HG03432 (cell line): ENCODE results near the gene OR2AT4.
"Not testable (repeated sequence)": the region's sequence is repeated elsewhere in the genome, so short reads cannot be mapped to it uniquely, and the experiment has no call there.

ENCODE experiments used
- ATAC-seq: cut with Tn5 transposase; IDR thresholded peaks from one replicate; pipeline ENCODE4 v1.9.1; 2021; ENCODE audit warnings: mild to moderate bottlenecking, moderate library complexity; ENCODE audit not compliant: unreplicated experiment

Gene OR2AT4

DNA sequence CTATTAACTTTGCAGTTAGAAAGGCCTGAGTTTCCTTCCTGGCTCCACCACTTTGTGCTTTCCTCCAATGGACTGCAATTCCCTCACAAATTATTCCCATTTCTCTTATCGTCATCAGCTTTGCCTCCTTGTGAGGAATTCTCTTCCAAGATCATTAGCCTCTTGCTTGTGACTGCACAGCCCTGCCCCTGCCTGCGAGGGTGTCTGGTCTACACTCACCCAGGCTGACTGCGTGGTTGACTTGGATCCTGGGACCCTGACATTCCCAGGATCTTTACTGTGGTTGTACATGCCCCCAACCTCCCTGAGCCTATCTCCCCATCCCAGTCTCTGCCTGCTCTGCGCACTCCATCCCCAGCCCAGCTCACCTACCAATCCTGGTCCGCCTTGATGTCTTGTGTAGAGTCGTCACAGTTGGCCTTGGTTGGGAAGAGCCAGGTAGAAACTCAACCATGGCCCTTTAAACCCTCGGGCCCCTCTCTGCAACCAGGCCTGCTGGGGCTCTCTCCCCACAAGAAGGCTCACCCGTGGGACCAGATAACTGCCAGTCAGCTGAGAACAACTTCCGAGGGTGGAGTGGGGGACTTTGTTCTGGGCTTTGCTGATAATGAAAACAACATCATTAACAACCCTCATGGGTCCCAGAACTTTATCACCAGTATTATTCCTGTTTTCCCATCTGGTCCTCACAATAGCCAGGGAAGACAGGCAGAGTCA lies at the start of gene OR2AT4:
Gene OR2AT4, minus strand, starts transcription at position 421 of the 717 bp plus-strand sequence.
- no peak for ATAC-seq

DNA sequence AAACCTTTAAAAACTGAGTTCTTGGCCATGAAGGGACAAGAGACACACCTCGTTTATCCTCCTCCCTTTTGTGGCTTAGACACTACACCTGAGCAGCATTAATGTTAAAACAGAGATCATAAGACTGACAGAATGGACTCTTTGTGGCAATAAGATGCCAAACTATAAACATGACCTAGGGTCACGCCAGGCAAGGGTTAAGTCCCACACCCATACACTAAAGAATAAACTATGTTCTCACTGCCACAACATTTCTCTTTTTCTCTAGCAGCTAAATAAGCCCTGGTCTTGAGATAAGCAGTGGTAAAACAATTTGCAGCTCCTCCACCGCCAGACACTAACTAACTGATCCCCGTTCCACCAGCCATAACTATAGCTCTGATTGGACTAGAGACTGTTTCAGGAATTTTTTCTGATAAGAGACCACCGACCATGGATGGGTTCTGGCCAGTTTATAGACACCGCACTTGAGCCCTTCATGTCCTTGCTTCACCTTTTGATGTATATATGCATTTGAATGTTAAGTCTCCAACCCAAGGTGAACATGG lies 49.4 kb upstream of the OR2AT4 start:
- ATAC-seq, result no peak

DNA sequence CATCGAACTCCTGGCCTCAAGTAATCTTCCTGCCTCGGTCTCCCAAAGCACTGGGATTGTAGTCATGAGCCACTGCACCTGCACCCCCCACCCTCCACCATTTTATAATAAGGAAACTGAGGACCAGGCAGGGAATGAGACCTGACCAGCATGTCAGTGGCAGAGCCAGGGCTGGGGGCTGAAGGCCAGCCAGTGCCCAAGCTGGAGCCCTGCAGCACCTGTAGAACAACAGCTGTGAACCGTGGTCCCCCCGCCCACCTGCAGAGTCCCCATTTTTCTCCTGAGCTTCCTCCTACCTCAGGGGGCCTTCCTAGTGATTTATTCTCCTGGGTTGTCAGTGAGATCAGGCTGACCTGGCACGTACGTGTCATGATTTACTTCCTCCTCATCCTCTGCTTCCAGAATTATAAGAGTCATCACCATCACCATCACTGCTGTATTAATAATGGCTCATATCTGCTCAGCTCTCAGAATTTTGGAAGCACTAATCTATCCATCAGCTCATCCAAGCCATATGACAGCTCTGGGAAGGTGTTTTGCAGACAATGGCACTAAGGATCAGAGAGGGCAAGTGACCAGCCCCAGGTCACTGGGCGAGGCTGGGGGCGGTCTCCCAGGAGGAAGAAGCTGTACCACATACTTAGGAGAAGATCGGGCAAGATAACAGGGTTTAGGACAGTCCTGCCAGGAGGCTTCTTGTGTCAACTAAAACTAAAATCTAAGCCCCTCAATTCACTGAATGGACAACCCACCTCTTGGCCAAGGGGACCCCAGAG lies 48.7 kb upstream of the OR2AT4 start:
- ATAC-seq, result no peak

DNA sequence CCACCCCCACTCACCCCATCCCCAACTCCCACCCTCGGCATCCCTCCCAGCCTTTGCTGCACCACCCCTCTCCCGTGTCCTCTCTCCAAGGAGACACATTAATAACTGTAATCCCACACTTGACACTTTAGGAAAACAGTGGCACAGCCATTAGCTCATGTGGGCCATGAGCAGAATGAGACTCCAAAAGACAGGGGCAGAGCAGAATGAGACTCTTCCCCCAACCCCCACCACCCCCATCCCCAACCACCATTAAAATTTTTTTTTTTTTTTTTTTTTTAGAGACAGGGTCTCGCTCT lies 48.0 kb upstream of the OR2AT4 start:
- no peak for ATAC-seq

DNA sequence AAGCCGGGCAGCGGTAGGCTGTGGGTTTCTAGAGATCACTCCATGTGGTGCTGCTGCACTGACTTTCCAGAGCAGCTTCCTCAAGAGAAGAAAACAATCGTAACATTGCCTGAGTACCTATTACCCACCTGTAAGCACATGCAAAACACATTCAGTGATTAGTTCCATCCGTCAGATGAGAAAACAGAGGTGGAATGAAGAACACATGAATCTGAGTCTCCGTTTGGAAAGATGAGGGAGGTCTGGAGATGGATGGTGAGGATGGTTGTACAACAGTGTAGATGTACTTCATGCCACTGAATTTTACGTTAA lies 46.7 kb upstream of the OR2AT4 start:
- ATAC-seq, result no peak

DNA sequence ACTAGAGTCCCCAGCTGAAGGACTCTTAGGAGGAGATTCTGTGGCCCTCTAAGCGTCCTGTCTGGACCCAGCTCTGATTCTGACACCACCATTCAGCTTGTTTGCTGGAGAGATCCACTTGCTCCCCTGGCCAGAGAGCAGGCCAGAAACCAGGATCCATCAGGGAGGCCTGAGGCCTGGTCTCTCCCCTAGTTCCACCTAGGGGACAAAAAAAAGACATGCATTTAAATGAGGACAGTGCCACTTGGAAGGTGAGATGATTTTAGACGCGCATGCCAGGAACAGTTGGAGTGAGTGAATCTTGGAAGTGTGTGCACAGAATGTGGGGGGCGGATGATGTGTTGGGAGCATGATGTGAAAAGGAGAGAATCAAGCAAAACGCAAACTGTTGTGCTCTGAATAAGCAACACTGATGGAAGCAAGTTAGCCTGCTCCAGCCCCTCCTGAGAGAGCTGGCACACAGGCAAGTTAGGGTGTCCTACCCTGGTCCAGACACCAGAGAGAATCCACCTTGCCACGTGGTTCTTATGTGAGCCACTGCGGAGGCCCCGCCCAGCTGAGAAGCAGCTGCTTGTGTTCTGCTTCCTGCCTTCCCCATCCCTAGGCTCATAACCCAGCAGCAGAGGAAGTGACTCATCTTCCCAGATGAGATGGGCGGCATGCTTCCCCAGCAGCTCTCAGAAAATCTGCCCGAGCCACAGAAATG lies 46.2 kb upstream of the OR2AT4 start:
- peak; percentile 81 for ATAC-seq

DNA sequence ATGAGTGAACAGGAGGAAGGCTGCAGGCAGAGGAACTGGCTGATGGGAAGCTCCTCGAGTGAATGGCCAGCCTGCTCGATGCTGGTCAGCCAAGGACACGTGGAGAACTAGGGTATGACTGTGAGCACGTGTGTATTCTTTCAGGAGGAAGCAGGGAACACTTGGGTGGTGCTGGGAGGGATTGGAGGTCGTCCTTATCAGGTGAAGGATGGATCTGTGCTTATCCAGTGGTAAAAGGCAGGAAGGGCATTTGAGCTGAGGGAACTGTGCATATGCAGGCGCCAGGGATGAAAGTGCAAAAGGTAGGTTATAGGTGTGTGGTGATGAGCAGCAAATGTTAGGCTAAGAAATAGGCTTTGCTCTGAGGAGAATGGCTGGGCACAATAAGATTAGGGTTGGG lies 44.5 kb upstream of the OR2AT4 start:
- no peak for ATAC-seq

DNA sequence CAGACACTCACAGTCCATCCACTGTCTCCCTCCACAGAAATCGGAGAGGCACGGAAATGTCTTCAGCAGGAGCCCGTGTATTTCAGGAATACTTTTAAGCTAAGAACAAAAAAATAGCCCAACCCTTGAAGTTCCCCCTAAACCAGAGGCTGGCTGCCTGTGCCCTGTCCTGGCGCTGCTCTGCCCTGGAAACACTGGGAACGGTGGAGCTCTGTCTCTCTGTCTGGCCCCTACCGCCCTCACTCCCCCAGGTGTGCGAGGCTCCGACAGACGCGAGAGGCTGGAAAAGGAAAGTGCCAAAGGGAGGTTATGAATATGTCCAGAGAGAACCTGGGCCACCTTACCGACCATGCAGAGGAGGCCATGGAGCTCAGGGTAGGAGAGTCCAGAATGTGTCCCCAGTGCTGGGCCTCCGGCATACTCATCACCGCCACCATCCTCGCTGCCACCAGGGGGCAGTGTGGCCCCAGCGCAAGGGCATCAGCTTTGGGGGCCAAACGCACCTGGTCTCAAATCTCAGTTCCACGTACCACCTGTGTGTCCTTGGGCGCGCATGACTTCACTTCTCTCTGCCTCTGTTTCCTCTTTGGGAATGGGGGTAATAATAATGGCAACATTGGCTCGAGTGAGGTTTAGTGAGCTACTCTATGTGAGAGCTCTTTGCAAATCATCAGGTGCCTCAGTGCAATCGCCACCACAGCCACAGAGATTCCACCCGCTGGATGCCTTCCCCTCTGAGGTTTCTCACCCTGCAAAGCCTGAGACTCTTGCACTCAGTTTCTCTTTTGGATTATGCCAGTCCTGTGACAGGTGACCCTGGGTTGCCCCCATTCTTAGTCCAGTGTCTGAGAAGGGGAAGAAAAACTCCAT lies 43.8 kb upstream of the OR2AT4 start:
- ATAC-seq, result no peak

DNA sequence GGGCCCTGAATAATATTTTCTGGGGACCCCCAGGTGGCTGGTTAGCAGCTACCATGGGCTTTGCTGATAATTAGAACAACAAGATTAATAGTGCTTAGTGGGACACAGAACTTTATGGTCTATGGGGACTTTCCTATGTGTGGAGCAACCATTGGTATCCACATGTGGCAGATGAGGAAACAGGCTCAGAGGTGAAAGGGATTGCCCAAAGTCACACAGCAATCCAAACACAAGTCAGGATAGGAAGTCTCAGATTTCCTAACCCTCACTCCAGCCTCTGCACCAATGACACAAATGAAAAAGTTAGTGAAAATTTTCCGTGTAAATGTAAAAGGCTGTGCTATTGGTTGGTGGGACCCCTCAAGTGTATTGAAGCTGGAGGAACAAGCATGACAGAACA lies 39.0 kb upstream of the OR2AT4 start:
- ATAC-seq, result no peak

DNA sequence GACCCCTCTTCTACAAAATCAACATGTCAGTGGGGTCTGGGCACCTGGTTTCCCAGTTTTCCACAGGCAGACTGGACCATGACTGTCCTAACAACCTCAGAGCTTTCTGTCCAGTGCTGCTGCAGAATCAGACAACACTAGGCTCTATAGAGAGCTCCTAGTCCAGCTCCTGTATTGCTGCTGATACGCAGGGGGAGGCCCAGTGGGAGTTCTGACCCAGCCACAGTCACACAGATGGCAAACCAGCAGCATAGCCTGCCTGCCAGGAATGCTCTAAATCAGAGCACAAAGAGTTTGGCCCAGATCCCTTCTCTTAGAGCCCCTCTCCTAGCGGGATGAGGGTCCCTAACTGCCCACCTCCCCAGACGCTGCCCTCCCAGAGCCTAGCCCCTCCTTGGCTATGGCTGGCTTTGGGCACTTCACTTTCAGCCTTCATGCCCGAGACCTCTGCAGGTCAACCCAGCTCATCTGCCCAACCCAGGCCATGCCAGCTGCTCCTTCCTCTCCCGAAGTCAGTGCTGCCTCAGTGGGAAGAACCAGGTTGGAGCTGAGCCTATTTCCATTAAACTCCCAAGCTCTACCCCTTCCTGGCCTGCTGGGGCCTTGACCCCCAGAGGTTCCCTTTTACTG lies 38.5 kb upstream of the OR2AT4 start:
- ATAC-seq, result no peak

DNA sequence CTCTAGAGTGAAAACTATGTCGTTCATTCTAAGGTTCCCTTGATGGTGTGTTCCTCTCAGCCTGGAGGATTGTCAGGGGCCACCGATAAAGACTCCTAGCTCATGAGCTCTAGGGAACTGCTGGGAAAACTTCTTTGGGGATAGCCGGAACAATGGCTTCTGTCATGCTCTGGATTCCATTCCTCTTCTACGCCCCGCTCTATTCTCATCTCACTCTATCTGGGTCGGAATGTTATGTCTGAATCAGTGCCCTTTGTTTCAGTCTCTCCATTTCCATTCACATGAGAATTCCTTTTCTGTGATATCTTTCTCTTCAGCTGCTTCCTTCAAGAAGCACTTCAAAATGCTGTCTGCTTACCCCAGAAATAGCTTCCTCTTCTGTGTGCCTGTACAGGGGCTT lies 37.3 kb upstream of the OR2AT4 start:
- ATAC-seq, result no peak

DNA sequence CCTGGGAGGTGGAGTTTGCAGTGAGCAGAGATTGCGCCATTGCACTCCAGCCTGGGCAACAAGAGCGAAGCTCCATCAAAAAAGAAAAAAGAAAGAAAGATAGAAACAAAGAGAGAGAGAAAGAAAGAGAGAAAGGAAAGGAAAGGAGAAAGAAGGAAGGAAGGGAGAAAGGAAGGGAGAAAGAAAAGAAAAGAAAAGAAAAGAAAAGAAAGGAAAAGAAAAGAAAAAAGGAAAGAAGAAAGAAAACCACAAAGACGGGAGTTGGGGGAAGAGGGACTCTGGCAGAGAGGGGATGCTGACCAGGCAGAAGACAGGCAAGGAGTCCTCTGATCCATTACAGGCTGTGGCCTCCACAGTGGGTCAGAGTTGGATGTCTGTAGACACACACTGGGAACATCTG lies 35.4 kb upstream of the OR2AT4 start:
- no peak for ATAC-seq

DNA sequence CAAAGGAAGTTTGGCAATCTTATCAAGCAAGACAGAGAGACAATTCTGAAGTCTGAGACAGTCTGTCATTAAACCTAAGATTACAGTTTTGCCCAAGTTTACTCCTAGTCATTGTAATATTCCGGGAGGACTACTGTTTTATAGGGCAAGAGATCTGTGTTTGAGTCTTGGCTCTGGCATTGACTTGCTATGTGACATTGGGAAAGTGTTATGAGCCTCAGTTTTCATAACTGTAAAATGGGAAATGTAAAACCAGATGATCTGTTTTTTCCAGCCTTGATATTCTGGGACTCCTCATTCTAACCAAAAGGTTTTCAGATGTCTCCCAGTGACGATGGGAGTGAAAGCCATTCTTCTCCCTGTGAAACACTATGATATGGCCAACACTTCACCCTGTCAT lies 29.9 kb upstream of the OR2AT4 start:
- no peak for ATAC-seq

DNA sequence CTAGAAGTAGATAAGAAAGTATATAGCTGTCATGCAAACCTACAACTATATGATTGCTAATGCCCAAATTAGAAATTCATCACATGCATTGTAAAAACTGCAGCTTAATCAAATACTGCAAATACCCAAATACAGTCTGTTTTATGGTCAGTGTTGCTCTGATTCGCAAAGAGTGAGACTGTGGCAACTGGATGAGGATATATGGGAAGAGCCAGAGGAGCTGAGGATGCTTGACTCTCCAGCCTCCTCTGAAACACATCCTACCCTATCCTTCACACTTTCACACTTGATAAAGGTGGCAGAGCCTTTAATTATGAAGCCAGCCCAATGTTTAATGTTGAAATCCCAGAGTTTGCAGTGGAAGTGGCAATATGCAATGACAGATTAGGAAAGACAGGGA lies 21.9 kb upstream of the OR2AT4 start:
- no peak for ATAC-seq

DNA sequence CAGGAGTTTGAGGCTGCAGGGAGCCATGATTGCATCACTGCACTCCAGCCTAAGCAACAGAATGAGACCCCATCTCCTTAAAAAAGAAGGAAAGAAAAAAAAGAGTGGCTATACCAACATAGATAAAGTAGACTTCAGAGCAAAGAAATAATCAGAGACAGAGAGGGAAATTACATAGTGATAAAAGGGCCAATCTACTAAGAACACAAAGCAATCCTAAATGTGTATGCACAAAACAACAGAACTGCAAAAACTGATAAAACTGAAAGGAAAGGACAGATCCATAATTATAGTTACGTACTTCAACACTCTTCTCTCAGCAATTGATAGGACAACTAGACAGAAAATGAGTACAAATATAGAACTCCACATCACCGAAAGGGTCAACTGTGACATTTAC lies 17.8 kb upstream of the OR2AT4 start:
- ATAC-seq, result no peak

DNA sequence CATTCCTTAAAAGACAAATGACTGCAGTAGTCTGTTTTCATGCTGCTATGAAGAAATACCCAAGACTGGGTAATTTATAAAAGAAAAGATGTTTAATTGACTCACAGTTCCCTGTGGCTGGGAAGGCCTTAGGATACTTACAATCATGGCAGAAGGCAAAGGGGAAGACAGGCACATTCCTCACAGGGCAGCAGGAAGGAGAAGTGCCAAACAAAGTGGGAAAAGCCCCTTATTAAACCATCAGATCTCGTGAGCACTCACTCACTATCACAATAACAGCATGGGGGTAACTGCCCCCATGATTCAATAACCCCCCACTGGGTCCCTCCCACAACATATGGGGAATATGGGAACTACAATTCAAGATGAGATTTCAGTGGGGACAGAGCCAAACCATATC lies 16.4 kb upstream of the OR2AT4 start:
- no peak for ATAC-seq

DNA sequence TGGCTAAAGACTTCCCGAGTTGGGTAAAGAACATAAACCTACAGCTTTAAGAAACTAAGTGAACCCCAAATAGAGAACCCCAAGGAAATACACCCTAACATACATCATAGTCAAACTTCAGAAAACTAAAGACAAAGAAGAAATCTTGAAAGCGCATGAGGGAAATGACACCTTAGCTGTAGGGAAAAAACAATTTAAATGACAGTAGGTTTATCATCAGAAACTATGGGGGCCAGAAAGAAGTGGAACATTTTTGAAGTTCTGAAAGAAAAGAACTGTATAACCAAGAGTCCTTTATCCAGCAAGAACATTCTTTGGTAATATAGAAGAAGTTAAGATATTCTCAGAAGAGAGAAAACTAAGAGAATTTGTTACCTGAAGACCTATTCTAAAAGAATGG lies 15.5 kb upstream of the OR2AT4 start:
- no peak for ATAC-seq

DNA sequence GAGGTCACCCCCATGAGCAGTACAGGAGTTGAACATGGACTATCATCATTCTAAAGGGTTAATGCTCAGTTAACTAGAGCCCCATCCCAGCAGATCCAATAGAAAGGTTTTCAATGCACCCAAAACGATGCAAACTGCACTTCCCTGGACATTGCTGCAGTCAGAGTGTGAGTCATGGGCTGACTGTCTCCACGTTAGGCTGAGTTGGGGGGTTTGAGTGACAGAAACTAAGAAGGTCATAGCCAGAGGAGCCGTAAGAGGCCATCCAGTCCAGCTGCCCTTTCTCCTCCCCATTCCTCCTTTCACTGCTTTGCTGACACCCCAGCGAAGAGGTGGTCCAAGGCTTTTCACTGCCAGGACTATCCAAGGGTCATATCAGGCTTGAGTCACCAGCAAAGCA lies 10.5 kb upstream of the OR2AT4 start:
- ATAC-seq, result no peak

DNA sequence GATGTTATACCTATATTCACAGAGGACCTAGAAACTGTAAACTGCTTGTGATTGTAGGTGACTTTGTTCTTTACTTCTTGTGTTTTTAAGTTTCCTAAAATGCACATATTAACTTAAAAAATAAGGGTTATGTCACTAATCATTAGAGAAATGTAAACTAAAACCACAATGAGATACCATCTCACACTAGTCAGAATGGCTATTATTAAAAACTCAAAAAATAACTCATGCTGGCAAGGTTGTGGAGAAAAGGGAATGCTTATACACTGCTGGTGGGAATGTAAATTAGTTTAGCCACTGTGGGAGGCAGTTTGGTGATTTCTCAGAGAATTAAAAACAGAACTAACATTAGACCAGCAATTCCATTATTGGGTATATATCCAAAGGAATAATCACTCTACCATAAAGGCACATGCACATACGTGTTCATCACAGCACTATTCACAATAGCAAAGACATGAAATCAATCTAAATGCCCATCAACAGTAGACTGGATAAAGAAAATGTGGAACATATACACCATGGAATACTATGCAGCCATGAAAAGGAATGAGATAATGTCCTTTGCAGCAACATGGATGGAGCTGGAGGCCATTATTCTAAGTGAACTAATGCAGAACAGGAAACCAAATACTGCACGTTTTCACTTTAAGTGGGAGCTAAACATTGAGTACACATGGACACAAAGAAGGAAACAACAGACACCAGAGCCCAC lies 9.4 kb upstream of the OR2AT4 start:
- ATAC-seq, result not testable (repeated sequence)

DNA sequence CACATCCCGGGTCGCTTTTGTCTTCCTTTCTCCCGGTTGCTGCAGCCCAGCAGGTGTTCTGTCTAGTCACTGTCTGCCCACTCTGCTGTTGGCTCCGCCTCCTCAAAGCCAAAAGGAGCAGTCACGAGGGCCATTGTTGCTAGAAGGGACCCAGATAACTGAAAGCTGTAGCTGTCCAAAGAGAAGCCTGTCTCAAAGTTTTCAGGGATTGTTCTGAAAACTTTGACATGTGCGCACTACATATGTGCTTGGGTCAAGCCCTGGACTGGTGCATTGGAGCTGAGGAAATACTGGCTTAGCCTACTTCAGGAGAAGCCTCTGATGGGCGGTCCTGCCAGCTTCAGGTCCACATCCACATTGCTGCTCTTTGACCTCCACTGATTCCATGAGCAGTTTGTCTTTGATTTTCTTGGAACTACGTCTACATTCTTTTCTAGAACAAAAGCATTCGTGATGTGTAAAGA lies 8.8 kb upstream of the OR2AT4 start:
- no peak for ATAC-seq
